HepG2 (cell line): ENCODE data around the gene AGAP3. TPM values are rescaled to one million over a fixed set of nuclear protein-coding genes. Genes with fewer than 3 reads are reported as not detected.

Experiments
- ATAC-seq: fragments of 200-7000 bp; cut with Tn5 transposase; 3 replicates; pipeline ENCODE4 v1.9.1; 2020; ENCODE audit warnings: mild to moderate bottlenecking, moderate library complexity
- BruUV-seq: library from RNA; stranded (reverse); fragments of 400-500 nt; replicated peaks from 2 replicates; lab custom pipeline; 2021; lab: Mats Ljungman, UMichigan
- CTCF ChIA-PET: fragments of 300-600 bp; formaldehyde crosslinking; extraction: SDS; loops from one replicate; lab custom pipeline; 2021; ENCODE audit warnings: low total read pairs, inconsistent platforms, low intra/inter-chr PET ratio; lab: Yijun Ruan, JAX
- POLR2A ChIA-PET: fragments of 350-600 bp; sonication (Branson Sonifier 250); formaldehyde crosslinking; loops from one replicate; lab custom pipeline; 2020; ENCODE audit warnings: antibody characterized with exemption, inconsistent platforms; lab: Yijun Ruan, JAX
- DNase-seq: peaks from one replicate; pipeline ENCODE4 v3.0.0-alpha.2; 2015; ENCODE audit warnings: low spot score
- FAIRE-seq: peaks from 3 replicates; lab custom pipeline; 2011; peaks lifted over from hg19 to GRCh38; lab: Jason Lieb, UNC
- H2AFZ ChIP-seq: one replicate; pipeline ENCODE4 v1.6.1; 2011; ENCODE audit warnings: low read length, inconsistent platforms
- H3K27ac ChIP-seq: fragments of 300-600 bp; 3 replicates; pipeline ENCODE4 v1.8.0; 2011; ENCODE audit warnings: mixed run types, mild to moderate bottlenecking, mixed read lengths, low read length, inconsistent platforms; ENCODE audit not compliant: insufficient read depth; ENCODE audit errors: extremely low read length
- H3K27me3 ChIP-seq, 2 experiments: fragments of 200-600 bp in 1 of 2; 2 replicates in 1 of 2; 3 replicates in 1 of 2; pipeline versions ENCODE4 v1.6.0 to v1.8.0; 2011; ENCODE audit warnings: low read length in 2 of 2, mild to moderate bottlenecking in 2 of 2, moderate library complexity in 2 of 2, inconsistent platforms in 1 of 2; ENCODE audit not compliant: insufficient read depth in 2 of 2, control insufficient read depth in 1 of 2
- H3K36me3 ChIP-seq, 2 experiments: fragments of 200-600 bp in 1 of 2; replicated peaks in 1 of 2; 2 replicates in 1 of 2; 3 replicates in 1 of 2; pipeline versions ENCODE4 v1.5.1 to v1.8.0; 2011; ENCODE audit warnings: low read length in 2 of 2, inconsistent platforms in 1 of 2; ENCODE audit not compliant: insufficient read depth in 2 of 2, control insufficient read depth in 1 of 2
- H3K4me1 ChIP-seq: 2 replicates; pipeline ENCODE4 v1.5.1; 2012; ENCODE audit warnings: low read length, inconsistent platforms; ENCODE audit not compliant: insufficient read depth
- H3K4me2 ChIP-seq: 2 replicates; pipeline ENCODE4 v1.6.0; 2011; ENCODE audit warnings: low read depth, low read length, inconsistent platforms
- H3K4me3 ChIP-seq, 3 experiments: fragments of 200-600 bp in 1 of 3; sonication (generic), shearing (Covaris generic) in 1 of 3; replicated peaks in 1 of 3; 2 replicates each; pipeline ENCODE4 v1.5.1; 2011 to 2016; ENCODE audit warnings: low read length in 3 of 3, inconsistent platforms in 2 of 3, low read depth in 2 of 3, mild to moderate bottlenecking in 2 of 3, control low read depth in 1 of 3, mixed read lengths in 1 of 3; ENCODE audit not compliant: insufficient read depth in 1 of 3
- H3K79me2 ChIP-seq: one replicate; pipeline ENCODE4 v1.6.1; 2011; ENCODE audit warnings: low read length, inconsistent platforms; ENCODE audit not compliant: insufficient read depth
- H3K9ac ChIP-seq: 2 replicates; pipeline ENCODE4 v1.6.0; 2011; ENCODE audit warnings: mild to moderate bottlenecking, low read depth, low read length, inconsistent platforms; ENCODE audit not compliant: insufficient read depth
- H3K9me3 ChIP-seq: 2 replicates; pipeline ENCODE4 v1.5.1; 2012; ENCODE audit warnings: mild to moderate bottlenecking, low read length
- H4K20me1 ChIP-seq: 2 replicates; pipeline ENCODE4 v1.6.0; 2011; ENCODE audit warnings: inconsistent platforms, mild to moderate bottlenecking, low read length, moderate library complexity; ENCODE audit not compliant: insufficient read depth
- ARID2 ChIP-seq: sonication (generic); formaldehyde crosslinking; IDR thresholded peaks from 2 replicates; pipeline ENCODE4 v1.8.1; 2022; ENCODE audit warnings: mild to moderate bottlenecking, missing genetic modification reagents, borderline replicate concordance
- CSRNP2 ChIP-seq: sonication (generic); formaldehyde crosslinking; conservative IDR thresholded peaks from 2 replicates; pipeline ENCODE4 v1.8.0; 2022; ENCODE audit warnings: low read depth, missing genetic modification reagents
- KDM5B ChIP-seq: sonication (generic); formaldehyde crosslinking; IDR thresholded peaks from 2 replicates; pipeline ENCODE4 v1.4.0; 2020; ENCODE audit warnings: missing genetic modification reagents, mild to moderate bottlenecking, borderline replicate concordance
- MLX ChIP-seq: IDR thresholded peaks from 2 replicates; pipeline ENCODE4 v1.6.1; 2016
- MYPOP ChIP-seq: sonication (generic); formaldehyde crosslinking; IDR thresholded peaks from 2 replicates; pipeline ENCODE4 v1.8.1; 2023; ENCODE audit warnings: mild to moderate bottlenecking, moderate library complexity, missing genetic modification reagents
- RFXANK ChIP-seq: IDR thresholded peaks from 2 replicates; pipeline ENCODE4 v1.6.1; 2016
- TOPORS ChIP-seq: sonication (generic); formaldehyde crosslinking; IDR thresholded peaks from 2 replicates; pipeline ENCODE4 v1.8.0; 2023; ENCODE audit warnings: mild to moderate bottlenecking, missing genetic modification reagents
- ZNF256 ChIP-seq: sonication (generic); formaldehyde crosslinking; conservative IDR thresholded peaks from 2 replicates; pipeline ENCODE4 v1.4.0; 2020; ENCODE audit warnings: missing genetic modification reagents
- ZNF468 ChIP-seq: sonication (generic); formaldehyde crosslinking; IDR thresholded peaks from 2 replicates; pipeline ENCODE4 v1.8.0; 2022; ENCODE audit warnings: mild to moderate bottlenecking, moderate library complexity, missing genetic modification reagents
- ZNF781 ChIP-seq: sonication (generic); formaldehyde crosslinking; IDR thresholded peaks from 2 replicates; pipeline ENCODE4 v1.5.1; 2020; ENCODE audit warnings: borderline replicate concordance, mild to moderate bottlenecking, missing genetic modification reagents; ENCODE audit errors: not compliant biosample characterization
- ZSCAN22 ChIP-seq: sonication (generic); formaldehyde crosslinking; IDR thresholded peaks from 2 replicates; pipeline ENCODE4 v1.4.0; 2020; ENCODE audit warnings: mild to moderate bottlenecking, missing genetic modification reagents
- WGBS: methylation state at CpG from one replicate; pipeline ENCODE4 v1.1.6; 2017; ENCODE audit warnings: low lambda C conversion rate; 5-methylcytosine and 5-hydroxymethylcytosine counted together
- in situ Hi-C: cut with HindIII; loops from 2 replicates; pipeline ENCODE4 v1.10.0; 2017; ENCODE audit warnings: low pct_unique_long_range_greater_than_20kb; ENCODE audit not compliant: extremely low pct_ligation_motif_present
- intact Hi-C: fragments of 100-400 bp; cut with micrococcal nuclease; formaldehyde crosslinking; loops from one replicate; pipeline ENCODE4 v1.10.0; 2022; ENCODE audit not compliant: unreplicated experiment
- polyA plus RNA-seq, 8 experiments: library from polyadenylated mRNA; depleted of rRNA in 3 of 8; stranded (reverse) in 7 of 8; unstranded in 1 of 8; fragments of >200 nt; fragmentation: Illumina TruSeq in 4 of 8; extraction: Trizol in 4 of 8; gene quantifications; 2 replicates each; pipeline versions ENCODE4 v1.2.1 to v1.2.3, GENCODE V29; 2011 to 2016; ENCODE audit warnings: low read depth in 4 of 8, missing spikeins in 1 of 8, mixed read lengths in 1 of 8; ENCODE audit not compliant: insufficient read depth in 1 of 8
- total RNA-seq, 5 experiments: library from RNA; depleted of rRNA; stranded (reverse); fragments of >200 nt; fragmentation: Illumina TruSeq; extraction: Trizol; gene quantifications; 2 replicates each; pipeline ENCODE4 v1.2.3, GENCODE V29; 2016; ENCODE audit warnings: low read depth in 1 of 5

AGAP3 gene
- total and polyA plus RNA-seq, 2 of the 13 experiments (the other 11 are each of a cell fraction or from before 2014, with no cell fraction given): 31.3 to 61.4 TPM

- H3K36me3 ChIP-seq: peaks cover 20 to 74% of the 10 kb centered on the region in 2 experiments
- DNase-seq (no peak), FAIRE-seq (no peak), ATAC-seq (no peak)
- ChIA-PET CTCF (no interaction called here), POLR2A (no interaction called here)
- intact Hi-C loops: loop anchor here (10.0 kb wide), 1 partner anchor 175 kb away; no protein-coding TSS in a partner anchor
- H3K79me2 ChIP-seq: no peaks in the 10 kb centered on the region
- in situ Hi-C loops: loop anchor here (10.0 kb wide), 1 partner anchor 175 kb away; no protein-coding TSS in a partner anchor
- H3K9ac ChIP-seq: no peak overlapping the region
- WGBS: 94% methylated on average over 6 of the region's 9 CpGs
- H3K4me1 ChIP-seq: no peaks in the 10 kb centered on the region
- no peak overlapping the region for H3K27ac ChIP-seq
- H3K27me3 ChIP-seq: no peaks in the 10 kb centered on the region
- H4K20me1 ChIP-seq: no peaks in the 10 kb centered on the region
- H3K4me2 ChIP-seq: no peak overlapping the region
- TF ChIP-seq TOPORS (CRISPR knock-in tag): no peak
- TF ChIP-seq ARID2 (CRISPR knock-in tag): no peak
- TF ChIP-seq MYPOP: no peak
- TF ChIP-seq MLX (CRISPR knock-in tag): no peak
- TF ChIP-seq ZSCAN22: no peak
- TF ChIP-seq ZNF256 (CRISPR knock-in tag): no peak
- no peak for TF ChIP-seq RFXANK (CRISPR knock-in tag)
- no peak for TF ChIP-seq KDM5B (CRISPR knock-in tag)
- no peak for TF ChIP-seq CSRNP2 (CRISPR knock-in tag)
- TF ChIP-seq ZNF781: no peak
- TF ChIP-seq ZNF468: no peak
- no peak overlapping the region for H3K4me3 ChIP-seq
- H2AFZ ChIP-seq: no peak overlapping the region
- no TSS peak for BruUV-seq
- no peaks in the 10 kb centered on the region for H3K9me3 ChIP-seq
Observed at GRCh38 chr7:151129960-151130591, 43.8 kb downstream of the AGAP3 start.
